Panc1 (cell line): ENCODE results near the gene PCDH15.

ENCODE experiments used
- CTCF ChIP-seq: fragments of 450-650 bp; IDR thresholded peaks from 2 replicates; pipeline ENCODE4 v1.5.1; 2017; ENCODE audit warnings: mild to moderate bottlenecking
- POLR2AphosphoS5 ChIP-seq: IDR thresholded peaks from 2 replicates; pipeline ENCODE4 v1.6.1; 2012; ENCODE audit warnings: mild to moderate bottlenecking, low read depth, low read length, moderate library complexity
- REST ChIP-seq, 2 experiments: IDR thresholded peaks; 2 replicates each; pipeline ENCODE4 v1.6.1; 2011 to 2012; ENCODE audit warnings: low read depth in 2 of 2, control low read depth in 1 of 2, low read length in 1 of 2, mild to moderate bottlenecking in 1 of 2, moderate library complexity in 1 of 2; ENCODE audit not compliant: insufficient read depth in 1 of 2

- TF ChIP-seq POLR2AphosphoS5 (no peak), CTCF (no peak), REST (IDR thresholded peaks at IDR 0.05; ENCODE audit: insufficient read depth in 1 of 2, low read depth in 2 of 2, low read length in 1 of 2) (no peak)
Observed at GRCh38 chr10:54262726-54263125, 538.3 kb downstream of the PCDH15 start.
